Measurements from ENCODE around the gene TAF1C.

TAF1C gene

DNA sequence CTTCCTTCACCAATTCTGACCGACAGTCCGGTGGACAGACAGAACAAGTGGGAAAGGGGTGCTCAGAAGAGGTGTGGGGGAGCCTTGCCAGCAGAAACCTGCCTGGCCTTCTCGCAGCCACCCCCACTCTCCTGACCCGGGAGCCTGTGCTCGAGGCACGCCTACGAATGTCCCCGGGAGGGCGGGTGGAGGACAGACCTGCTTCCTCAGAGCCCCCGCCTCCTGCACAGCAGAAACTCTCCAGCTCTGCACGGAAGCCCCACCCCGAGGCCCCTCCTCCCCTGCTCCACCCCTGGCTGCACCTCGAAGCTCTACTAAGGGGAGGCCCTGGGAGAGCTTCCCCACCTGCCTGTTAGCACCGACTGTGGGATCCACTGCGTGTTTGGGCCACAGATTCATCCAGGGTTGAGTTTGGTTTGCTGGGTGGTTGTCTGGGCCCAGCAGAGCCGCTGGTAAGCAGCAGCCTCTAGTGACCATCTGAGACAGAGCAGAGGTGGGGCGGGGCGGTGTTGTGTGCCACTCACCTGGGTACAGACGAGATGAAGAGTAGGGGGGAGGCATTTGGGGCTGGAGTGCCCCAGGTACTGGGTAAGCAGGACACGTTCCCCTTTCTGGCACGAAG lies 6.2 kb downstream of the TAF1C start:
- POLR2A ChIA-PET = no interaction called here
- TF ChIP-seq, protein P1, sequence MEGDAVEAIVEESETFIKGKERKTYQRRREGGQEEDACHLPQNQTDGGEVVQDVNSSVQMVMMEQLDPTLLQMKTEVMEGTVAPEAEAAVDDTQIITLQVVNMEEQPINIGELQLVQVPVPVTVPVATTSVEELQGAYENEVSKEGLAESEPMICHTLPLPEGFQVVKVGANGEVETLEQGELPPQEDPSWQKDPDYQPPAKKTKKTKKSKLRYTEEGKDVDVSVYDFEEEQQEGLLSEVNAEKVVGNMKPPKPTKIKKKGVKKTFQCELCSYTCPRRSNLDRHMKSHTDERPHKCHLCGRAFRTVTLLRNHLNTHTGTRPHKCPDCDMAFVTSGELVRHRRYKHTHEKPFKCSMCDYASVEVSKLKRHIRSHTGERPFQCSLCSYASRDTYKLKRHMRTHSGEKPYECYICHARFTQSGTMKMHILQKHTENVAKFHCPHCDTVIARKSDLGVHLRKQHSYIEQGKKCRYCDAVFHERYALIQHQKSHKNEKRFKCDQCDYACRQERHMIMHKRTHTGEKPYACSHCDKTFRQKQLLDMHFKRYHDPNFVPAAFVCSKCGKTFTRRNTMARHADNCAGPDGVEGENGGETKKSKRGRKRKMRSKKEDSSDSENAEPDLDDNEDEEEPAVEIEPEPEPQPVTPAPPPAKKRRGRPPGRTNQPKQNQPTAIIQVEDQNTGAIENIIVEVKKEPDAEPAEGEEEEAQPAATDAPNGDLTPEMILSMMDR (IDR thresholded peaks at IDR 0.05; ENCODE audit: control extremely low read depth, extremely low read depth, low read depth, missing control alignments) = no peak
- DNase-seq (ENCODE audit: extremely low spot score) = no peak
- CTCF ChIA-PET = no interaction called here

DNA sequence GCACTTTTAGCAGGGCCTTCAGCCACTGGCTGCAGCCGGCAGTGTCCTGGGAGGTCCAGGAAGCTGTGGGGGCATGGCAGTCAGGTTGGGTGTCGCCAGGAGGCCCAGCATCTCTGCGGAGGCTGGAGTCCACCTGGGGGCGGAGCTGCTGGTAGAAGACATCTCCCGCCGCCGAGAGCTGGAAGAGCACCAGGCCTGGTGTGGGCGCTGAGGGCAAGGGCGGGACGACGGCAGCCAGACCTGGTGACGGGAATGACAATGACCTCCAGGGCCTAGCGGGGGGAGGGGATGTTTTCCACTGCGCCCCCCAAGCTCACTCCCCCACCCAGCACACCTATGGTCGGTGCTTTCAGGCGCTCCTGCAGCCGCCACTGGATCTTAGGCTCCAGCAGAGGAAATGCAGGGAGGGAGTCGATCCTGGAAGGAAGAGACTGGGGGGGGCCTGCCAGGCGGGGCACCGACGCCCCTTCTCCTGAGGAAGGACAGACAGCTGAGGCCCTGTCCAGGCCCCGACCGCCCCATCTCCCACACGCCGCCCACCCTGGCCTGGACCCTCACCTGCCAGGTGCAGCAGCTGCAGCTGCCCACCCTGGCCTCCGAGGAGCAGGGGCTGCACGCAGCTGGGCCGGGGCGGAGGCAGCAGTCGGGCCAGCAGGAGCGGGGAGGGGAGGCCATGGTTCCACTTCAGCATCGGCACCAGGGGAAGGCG lies 7.1 kb downstream of the TAF1C start:
- POLR2A ChIA-PET = no interaction called here
- CTCF ChIA-PET = interaction anchor here (1.1 kb wide), 1 partner anchor 29 kb away, joined by 3 read pairs; no protein-coding TSS in a partner anchor
- TF ChIP-seq, protein P1 (IDR thresholded peaks at IDR 0.05; ENCODE audit: control extremely low read depth, extremely low read depth, low read depth, missing control alignments) = no peak

DNA sequence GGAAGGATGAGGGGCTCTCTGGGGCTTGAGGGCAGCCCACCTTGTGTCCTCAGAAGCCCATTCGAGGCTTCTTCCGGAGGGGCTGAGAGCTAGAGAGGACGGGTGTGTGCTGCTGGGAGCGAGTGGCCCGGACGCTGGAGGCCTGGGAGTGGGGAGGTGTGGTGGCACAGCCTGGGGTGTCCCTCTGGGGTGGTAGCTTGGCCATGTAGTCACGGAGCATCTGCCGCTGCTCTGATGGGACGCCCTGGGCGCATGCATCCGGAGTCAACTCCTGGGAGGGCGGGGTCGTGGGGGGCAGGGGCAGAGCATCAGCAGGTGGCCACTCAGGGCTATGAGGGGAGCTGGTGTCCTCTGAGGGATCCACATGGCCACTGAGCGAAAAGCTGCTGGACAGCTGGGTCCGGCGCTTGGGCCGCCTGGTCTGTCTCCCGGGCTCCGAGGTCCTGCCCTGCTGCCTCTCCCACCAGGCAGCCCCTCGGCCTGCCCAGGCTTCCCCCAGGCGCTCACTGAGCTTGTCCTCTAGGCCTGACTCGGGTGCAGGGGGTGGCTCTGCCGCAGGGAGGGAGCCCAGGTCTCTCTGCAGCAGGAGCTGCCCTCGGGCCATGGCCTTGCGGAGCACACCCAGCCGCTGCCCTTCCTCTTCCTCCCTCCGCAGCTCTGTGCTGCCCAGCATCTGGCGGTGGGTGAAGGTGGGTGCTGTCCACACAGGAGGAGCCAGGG lies 7.8 kb downstream of the TAF1C start:
- ChIA-PET CTCF (interaction anchor here (1.1 to 4.0 kb wide), 4 partner anchors 8 to 94 kb away, joined by 3 to 39 read pairs (median 8); partner anchors contain the start of gene TAF1C), POLR2A (no interaction called here)
- DNase-seq (ENCODE audit: extremely low spot score) = no peak
- TF ChIP-seq, protein P1 (IDR thresholded peaks at IDR 0.05; ENCODE audit: control extremely low read depth, extremely low read depth, low read depth, missing control alignments) = no peak

More for the DNA sequence above, 7.1 kb downstream of the TAF1C start:
- no peak for DNase-seq (ENCODE audit: extremely low spot score)

DNA sequence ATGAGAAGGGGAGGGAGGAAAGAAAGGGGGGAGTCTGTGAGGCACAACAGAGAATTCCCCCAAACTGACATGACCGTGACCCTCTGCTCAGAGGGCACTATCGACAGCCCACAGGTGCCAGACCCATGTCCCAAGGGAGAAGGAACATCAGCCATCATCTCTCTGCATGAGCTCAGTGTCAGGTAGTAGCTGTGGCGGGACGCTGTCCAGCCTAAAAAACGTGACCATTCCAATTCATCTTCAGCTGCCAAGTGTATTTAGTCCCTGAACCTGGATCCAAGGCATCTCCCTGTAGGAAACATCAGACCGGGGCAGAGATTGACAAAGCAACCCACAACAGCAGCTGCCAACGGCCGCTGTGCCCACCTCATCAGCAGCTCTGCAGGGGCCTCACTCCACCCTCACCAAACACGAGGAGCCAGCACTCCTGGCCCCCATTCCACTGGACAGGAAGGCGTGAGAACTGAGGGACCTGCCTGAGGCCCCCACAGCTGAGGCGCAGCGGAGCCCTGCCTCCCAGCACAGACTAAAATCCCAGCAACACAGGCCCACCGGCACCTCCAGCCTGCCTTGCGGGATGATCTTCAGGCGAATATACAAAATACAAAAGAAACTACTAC lies 8.6 kb downstream of the TAF1C start:
- DNase-seq (ENCODE audit: extremely low spot score) = no peak
- TF ChIP-seq, protein P1 (IDR thresholded peaks at IDR 0.05; ENCODE audit: control extremely low read depth, extremely low read depth, low read depth, missing control alignments) = no peak
- ChIA-PET CTCF (interaction anchor here (1.6 to 4.0 kb wide), 4 partner anchors 9 to 93 kb away, joined by 3 to 39 read pairs (median 8); partner anchors contain the start of gene TAF1C), POLR2A (no interaction called here)

DNA sequence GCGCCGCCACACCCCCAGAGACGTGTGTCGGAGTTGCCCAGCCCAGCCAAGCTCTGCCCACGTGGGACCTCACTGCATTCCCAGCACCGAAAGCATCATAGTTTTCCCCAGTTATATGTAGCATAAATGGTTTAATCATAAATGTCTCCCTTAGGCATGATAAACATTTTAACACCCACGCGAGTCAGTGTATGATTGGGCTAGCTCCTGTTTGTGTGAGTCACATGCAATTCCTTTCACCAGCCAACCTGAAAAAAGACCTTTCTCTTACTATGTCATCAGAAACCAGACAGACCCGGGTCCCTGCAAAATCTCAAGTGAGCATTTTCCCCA lies 9.2 kb downstream of the TAF1C start:
- ChIA-PET CTCF (interaction anchor here (1.6 to 4.0 kb wide), 4 partner anchors 10 to 93 kb away, joined by 3 to 39 read pairs (median 8); partner anchors contain the start of gene TAF1C), POLR2A (no interaction called here)
- TF ChIP-seq, protein P1 (IDR thresholded peaks at IDR 0.05; ENCODE audit: control extremely low read depth, extremely low read depth, low read depth, missing control alignments) = no peak
- no peak for DNase-seq (ENCODE audit: extremely low spot score)
